Lower lobe of right lung (tissue), 2 donors: ENCODE measurements around the gene RREB1. TPM values are rescaled to one million over a fixed set of nuclear protein-coding genes. Genes with fewer than 3 reads are reported as not detected.

Source experiments
- ATAC-seq, 2 donors: fragments of 200-7000 bp; cut with Tn5 transposase; one replicate each; pipeline ENCODE4 v1.9.1; 2020 to 2022; ENCODE audit warnings: mild to moderate bottlenecking in 2 of 2, moderate library complexity in 2 of 2
- DNase-seq: peaks from one replicate; pipeline ENCODE4 v3.0.0-alpha.2; 2020
- H3K27ac ChIP-seq: fragments of 200-600 bp; one replicate; pipeline ENCODE4 v1.8.0; 2022
- H3K27me3 ChIP-seq: fragments of 200-600 bp; one replicate; pipeline ENCODE4 v1.8.0; 2022; ENCODE audit warnings: low read depth
- H3K36me3 ChIP-seq: fragments of 200-600 bp; one replicate; pipeline ENCODE4 v1.8.0; 2022; ENCODE audit warnings: mild to moderate bottlenecking
- H3K4me1 ChIP-seq: fragments of 200-600 bp; one replicate; pipeline ENCODE4 v1.8.0; 2022
- H3K4me3 ChIP-seq: fragments of 200-600 bp; one replicate; pipeline ENCODE4 v1.8.0; 2022; ENCODE audit warnings: mild to moderate bottlenecking
- H3K9me3 ChIP-seq: fragments of 200-600 bp; one replicate; pipeline ENCODE4 v1.8.0; 2022
- CTCF ChIP-seq: fragments of 200-600 bp; IDR thresholded peaks from one replicate; pipeline ENCODE4 v1.8.0; 2022; ENCODE audit warnings: antibody characterized with exemption, mild to moderate bottlenecking
- intact Hi-C: fragments of 100-400 bp; cut with DNase I; formaldehyde crosslinking; loops from one replicate; pipeline ENCODE4 v1.11.0; 2022
- long read RNA-seq: library from polyadenylated mRNA; unstranded; transcript quantifications from one replicate; pipeline ENCODE4 v2.0.0, GENCODE V29; 2021
- total RNA-seq: library from RNA; stranded (reverse); fragmentation: NEBNext Ultra II Directional; extraction: Animal tissue kit (Norgen Biotek cat#: 25700); gene quantifications from one replicate; pipeline ENCODE4 v1.2.1, GENCODE V29; 2021
- donor health status: DM: no; HTN: yes; CAD: no; lungs with severe emphysema.

The RREB1 gene
- 62.8 TPM for total RNA-seq
- long read RNA-seq, partial matches to known transcripts: 34 of 60 reads
- long read RNA-seq, other reads (novel, unspliced or antisense): 26 of 60 reads

GRCh38 chr6:7107578-7108195 is at the start of gene RREB1:
Gene RREB1 (plus strand): TSS chr6:7107961. CDS start chr6:7181912, 73,951 bp downstream.
- ATAC-seq (peak; percentile 81 to 84), DNase-seq (peak; percentile 68)
- H3K27ac ChIP-seq: peak within 1 kb of the TSS; percentile 95
- H3K4me3 ChIP-seq: peak within 1 kb of the TSS; percentile 99
- no peak for TF ChIP-seq CTCF
- H3K36me3 ChIP-seq: no peaks in the 10 kb centered on the region
- peaks cover 30% of the 10 kb centered on the region for H3K4me1 ChIP-seq
- intact Hi-C loops: no loop called here
- H3K9me3 ChIP-seq: no peaks in the 10 kb centered on the region
- H3K27me3 ChIP-seq: no peaks in the 10 kb centered on the region

- Histone ChIP-seq H3K4me3 (no peak overlapping the region), H3K27me3 (no peaks in the 10 kb centered on the region), H3K27ac (peak overlapping the region; percentile 69), H3K36me3 (no peaks in the 10 kb centered on the region), H3K9me3 (no peaks in the 10 kb centered on the region), H3K4me1 (peaks cover 22% of the 10 kb centered on the region)
- no peak for TF ChIP-seq CTCF
- intact Hi-C loops: no loop called here
- DNase-seq (peak; percentile 56), ATAC-seq (peak; percentile 96)
Observed at GRCh38 chr6:7058250-7058923, 49.4 kb upstream of the RREB1 start.

GRCh38 chr6:7060769-7061516 is 46.8 kb upstream of the RREB1 start:
- no peak overlapping the region for H3K4me3 ChIP-seq
- no peaks in the 10 kb centered on the region for H3K36me3 ChIP-seq
- no peaks in the 10 kb centered on the region for H3K27me3 ChIP-seq
- H3K4me1 ChIP-seq: peaks cover 20% of the 10 kb centered on the region
- TF ChIP-seq CTCF: no peak
- peak overlapping the region; percentile 51 for H3K27ac ChIP-seq
- ATAC-seq (peak in 1 of 2 donors; percentile 39), DNase-seq (no peak)
- intact Hi-C loops: no loop called here
- H3K9me3 ChIP-seq: no peaks in the 10 kb centered on the region

- TF ChIP-seq CTCF: no peak
- Histone ChIP-seq H3K36me3 (no peaks in the 10 kb centered on the region), H3K9me3 (no peaks in the 10 kb centered on the region), H3K27ac (peak overlapping the region; percentile 51), H3K27me3 (no peaks in the 10 kb centered on the region), H3K4me1 (peaks cover 20% of the 10 kb centered on the region), H3K4me3 (no peak overlapping the region)
- intact Hi-C loops: no loop called here
- peak; percentile 55 for DNase-seq
- ATAC-seq: peak; percentile 63 to 76
Observed at GRCh38 chr6:7062451-7063162, 45.2 kb upstream of the RREB1 start.

GRCh38 chr6:7067305-7067704 is 40.5 kb upstream of the RREB1 start:
- Histone ChIP-seq H3K27ac (no peak overlapping the region), H3K27me3 (no peaks in the 10 kb centered on the region), H3K4me3 (no peak overlapping the region), H3K4me1 (no peaks in the 10 kb centered on the region), H3K36me3 (no peaks in the 10 kb centered on the region), H3K9me3 (no peaks in the 10 kb centered on the region)
- no peak for TF ChIP-seq CTCF
- no peak for ATAC-seq
- no peak for DNase-seq
- intact Hi-C loops: no loop called here
